H1 (cell line): ENCODE results near the gene GOLGA8Q. TPM values are rescaled to one million over a fixed set of nuclear protein-coding genes. Genes with fewer than 3 reads are reported as not detected.
"Not testable (repeated sequence)": the region's sequence is repeated elsewhere in the genome, so short reads cannot be mapped to it uniquely, and the experiment has no call there.

Experiments
- CTCF ChIA-PET: fragments of 300-600 bp; sonication (Branson Sonifier 250); formaldehyde crosslinking; loops from one replicate; lab custom pipeline; 2021; ENCODE audit not compliant: partially characterized antibody; lab: Charles Lee
- POLR2A ChIA-PET: fragments of 300-600 bp; sonication (Branson Sonifier 250); formaldehyde crosslinking; loops from one replicate; lab custom pipeline; 2021; ENCODE audit warnings: inconsistent platforms; ENCODE audit not compliant: partially characterized antibody; lab: Charles Lee
- DNase-seq, 2 experiments: peaks; one replicate each; pipeline versions ENCODE4 v3.0.0 to v3.0.0-alpha.2; 2010 to 2022; ENCODE audit warnings: low spot score in 2 of 2, low read depth in 1 of 2, mixed read lengths in 1 of 2
- FAIRE-seq: peaks from 2 replicates; lab custom pipeline; 2011; peaks lifted over from hg19 to GRCh38; lab: Jason Lieb, UNC
- H2AFZ ChIP-seq: 2 replicates; pipeline ENCODE4 v1.8.1; 2012; ENCODE audit warnings: low read length, inconsistent platforms
- H2AK5ac ChIP-seq: 2 replicates; pipeline ENCODE4 v1.6.1; 2013; ENCODE audit warnings: low read depth, low read length
- H2BK120ac ChIP-seq: replicated peaks from 2 replicates; pipeline ENCODE3; 2013; ENCODE audit warnings: low read depth, low read length, inconsistent platforms
- H2BK12ac ChIP-seq: 2 replicates; pipeline ENCODE4 v1.6.1; 2013; ENCODE audit warnings: low read depth, low read length
- H2BK15ac ChIP-seq: 2 replicates; pipeline ENCODE4 v1.6.1; 2013; ENCODE audit warnings: low read length
- H2BK20ac ChIP-seq: 2 replicates; pipeline ENCODE4 v1.6.1; 2013; ENCODE audit warnings: low read length
- H2BK5ac ChIP-seq: 2 replicates; pipeline ENCODE4 v1.6.1; 2013; ENCODE audit warnings: low read depth, low read length
- H3K14ac ChIP-seq: 2 replicates; pipeline ENCODE4 v1.6.1; 2013; ENCODE audit warnings: inconsistent platforms; ENCODE audit not compliant: insufficient read length
- H3K18ac ChIP-seq: 2 replicates; pipeline ENCODE4 v1.6.1; 2013; ENCODE audit warnings: low read length; ENCODE audit errors: extremely low read depth
- H3K23ac ChIP-seq: 2 replicates; pipeline ENCODE4 v1.6.1; 2013; ENCODE audit warnings: inconsistent platforms; ENCODE audit not compliant: insufficient read length
- H3K23me2 ChIP-seq: 2 replicates; pipeline ENCODE4 v1.6.1; 2013; ENCODE audit warnings: low read depth, low read length
- H3K27ac ChIP-seq: 2 replicates; pipeline ENCODE4 v1.6.1; 2011; ENCODE audit warnings: low read depth, low read length, inconsistent platforms
- H3K27me3 ChIP-seq, 4 experiments: replicated peaks in 1 of 4; 1 replicate in 1 of 4; 2 replicates in 3 of 4; pipeline versions ENCODE4 v1.6.1 to v1.8.1; 2011 to 2013; ENCODE audit warnings: low read length in 3 of 4, mild to moderate bottlenecking in 3 of 4, inconsistent platforms in 2 of 4, mixed read lengths in 2 of 4, moderate library complexity in 1 of 4; ENCODE audit not compliant: control insufficient read depth in 3 of 4, insufficient read depth in 3 of 4; ENCODE audit errors: extremely low read depth in 1 of 4
- H3K36me3 ChIP-seq, 4 experiments: 2 replicates each; pipeline versions ENCODE4 v1.6.1 to v1.8.1; 2011 to 2013; ENCODE audit warnings: mild to moderate bottlenecking in 4 of 4, low read length in 3 of 4, moderate library complexity in 2 of 4, control low read depth in 1 of 4, inconsistent platforms in 1 of 4; ENCODE audit not compliant: insufficient read depth in 4 of 4, control insufficient read depth in 2 of 4
- H3K4ac ChIP-seq: replicated peaks from 2 replicates; pipeline ENCODE3; 2013; ENCODE audit warnings: low read length, low read depth, mixed read lengths, inconsistent platforms; ENCODE audit not compliant: insufficient read length
- H3K4me1 ChIP-seq, 4 experiments: replicated peaks in 1 of 4; 1 replicate in 1 of 4; 2 replicates in 3 of 4; pipeline versions ENCODE4 v1.6.1 to v1.8.1; 2011 to 2013; ENCODE audit warnings: low read length in 3 of 4, inconsistent platforms in 2 of 4, mixed read lengths in 1 of 4; ENCODE audit not compliant: insufficient read depth in 4 of 4, control insufficient read depth in 3 of 4
- H3K4me2 ChIP-seq, 2 experiments: 2 replicates each; pipeline versions ENCODE4 v1.6.1 to v1.8.1; 2011 to 2013; ENCODE audit warnings: low read depth in 2 of 2, low read length in 2 of 2, control low read depth in 1 of 2, inconsistent platforms in 1 of 2, mild to moderate bottlenecking in 1 of 2; ENCODE audit not compliant: insufficient read depth in 1 of 2
- H3K4me3 ChIP-seq, 4 experiments: fragments of 200-600, 300-600 bp in 1 of 4; sonication (generic), shearing (Covaris generic), sonication (Bioruptor Twin) in 1 of 4; 2 replicates each; pipeline versions ENCODE4 v1.5.1 to v1.8.1; 2011 to 2016; ENCODE audit warnings: low read length in 4 of 4, low read depth in 3 of 4, control low read depth in 2 of 4, inconsistent platforms in 2 of 4, mild to moderate bottlenecking in 2 of 4, mixed read lengths in 1 of 4, moderate library complexity in 1 of 4; ENCODE audit not compliant: insufficient read depth in 2 of 4; ENCODE audit errors: extremely low read depth in 1 of 4
- H3K56ac ChIP-seq: replicated peaks from 2 replicates; pipeline ENCODE3; 2013; ENCODE audit warnings: low read depth, mild to moderate bottlenecking, mixed read lengths, low read length, inconsistent platforms; ENCODE audit not compliant: insufficient read length
- H3K79me1 ChIP-seq: 2 replicates; pipeline ENCODE4 v1.6.1; 2013; ENCODE audit warnings: low read depth, low read length, control low read depth
- H3K79me2 ChIP-seq, 2 experiments: 2 replicates each; pipeline versions ENCODE4 v1.6.1 to v1.8.1; 2012 to 2013; ENCODE audit warnings: low read length in 2 of 2, mild to moderate bottlenecking in 2 of 2, inconsistent platforms in 1 of 2; ENCODE audit not compliant: insufficient read depth in 2 of 2, control insufficient read depth in 1 of 2
- H3K9ac ChIP-seq, 4 experiments: replicated peaks in 1 of 4; 1 replicate in 1 of 4; 2 replicates in 3 of 4; pipeline versions ENCODE4 v1.6.1 to v1.8.1; 2011 to 2013; ENCODE audit warnings: low read depth in 3 of 4, low read length in 3 of 4, control low read depth in 2 of 4, mild to moderate bottlenecking in 2 of 4, moderate library complexity in 2 of 4, inconsistent platforms in 1 of 4; ENCODE audit errors: extremely low read depth in 1 of 4
- H3K9me3 ChIP-seq, 2 experiments: 2 replicates each; pipeline versions ENCODE4 v1.6.1 to v1.8.1; 2012 to 2013; ENCODE audit warnings: mild to moderate bottlenecking in 2 of 2, moderate library complexity in 2 of 2, control low read depth in 1 of 2, inconsistent platforms in 1 of 2, low read depth in 1 of 2, low read length in 1 of 2, mixed read lengths in 1 of 2; ENCODE audit not compliant: insufficient read depth in 2 of 2
- H4K20me1 ChIP-seq, 2 experiments: replicated peaks in 1 of 2; 2 replicates each; pipeline versions ENCODE3 to v1.8.1; 2011 to 2013; ENCODE audit warnings: inconsistent platforms in 2 of 2, low read length in 2 of 2, mild to moderate bottlenecking in 1 of 2; ENCODE audit not compliant: insufficient read depth in 2 of 2, control insufficient read depth in 1 of 2
- H4K5ac ChIP-seq: 2 replicates; pipeline ENCODE4 v1.6.1; 2013; ENCODE audit warnings: low read length, low read depth, mixed read lengths, inconsistent platforms; ENCODE audit not compliant: insufficient read length
- H4K8ac ChIP-seq: 2 replicates; pipeline ENCODE4 v1.8.0; 2013; ENCODE audit warnings: mild to moderate bottlenecking, moderate library complexity, low read length, inconsistent platforms; ENCODE audit not compliant: insufficient read depth; ENCODE audit errors: extremely low read depth
- H4K91ac ChIP-seq: replicated peaks from 2 replicates; pipeline ENCODE3; 2013; ENCODE audit warnings: low read length, mixed read lengths, inconsistent platforms; ENCODE audit not compliant: insufficient read length
- WGBS, 2 experiments: shearing (Covaris generic) in 1 of 2; methylation state at CpG; one replicate each; pipeline versions ENCODE4 v1.1.6 to v1.1.7; 2013 to 2015; ENCODE audit warnings: low lambda C conversion rate in 2 of 2, mixed read lengths in 2 of 2, inconsistent platforms in 1 of 2, low coverage in 1 of 2, missing lambda C conversion rate in 1 of 2; ENCODE audit not compliant: insufficient replicate concordance in 2 of 2, insufficient coverage in 1 of 2, insufficient read length in 1 of 2; ENCODE audit errors: extremely low coverage in 1 of 2, missing lambda C conversion rate in 1 of 2; 5-methylcytosine and 5-hydroxymethylcytosine counted together
- long read RNA-seq, 2 experiments: library from RNA in 1 of 2; library from capped mRNA in 1 of 2; stranded (forward); transcript quantifications; one replicate each; pipeline ENCODE4 v2.0.0, GENCODE V29; 2021; ENCODE audit warnings: inconsistent platforms in 1 of 2
- polyA minus RNA-seq, 3 experiments: library from RNA; depleted of rRNA, polyadenylated mRNA; stranded (reverse); fragments of >200 nt; gene quantifications; 1 replicate in 2 of 3; 2 replicates in 1 of 3; pipeline ENCODE4 v1.2.3, GENCODE V29; 2011
- polyA plus RNA-seq, 7 experiments: library from polyadenylated mRNA; depleted of rRNA in 3 of 7; stranded (reverse) in 5 of 7; unstranded in 2 of 7; fragments of >200 nt in 5 of 7; fragments of 200-250 nt in 2 of 7; gene quantifications; 1 replicate in 5 of 7; 2 replicates in 1 of 7; 4 replicates in 1 of 7; pipeline versions ENCODE4 v1.2.1 to v1.2.3, GENCODE V29; 2011 to 2013; ENCODE audit warnings: missing spikeins in 2 of 7, mixed read lengths in 2 of 7
- total RNA-seq: library from RNA; stranded (reverse); fragmentation: NEBNext Ultra II Directional; extraction: Animal tissue kit (Norgen Biotek cat#: 25700); gene quantifications from 2 replicates; pipeline ENCODE4 v1.2.1, GENCODE V29; 2021

GOLGA8Q gene
- total RNA-seq (not detected in 2 replicates), polyA plus RNA-seq (2011; rRNA removed) (not detected in 2 replicates), polyA minus RNA-seq (2011; rRNA and poly(A)+ RNA removed) (0.12 TPM in 1 of 2 replicates, not detected in the other)
- polyA plus RNA-seq (2011; cell fraction: cytosol; rRNA removed) = not detected
- 0.21 TPM for polyA plus RNA-seq (2011; cell fraction: nucleus; rRNA removed)
- polyA plus RNA-seq (2012, experiment 1 of 2) = not detected in 4 replicates
- polyA plus RNA-seq (2012, experiment 2 of 2) = not detected
- polyA plus RNA-seq (2013, experiment 1 of 2) = not detected
- polyA plus RNA-seq (2013, experiment 2 of 2) = not detected
- not detected for polyA minus RNA-seq (2011; cell fraction: cytosol; rRNA and poly(A)+ RNA removed)
- polyA minus RNA-seq (2011; cell fraction: nucleus; rRNA and poly(A)+ RNA removed) = not detected
- long read RNA-seq, experiment 1 = 0 reads
- long read RNA-seq, experiment 2 = 0 reads

DNA sequence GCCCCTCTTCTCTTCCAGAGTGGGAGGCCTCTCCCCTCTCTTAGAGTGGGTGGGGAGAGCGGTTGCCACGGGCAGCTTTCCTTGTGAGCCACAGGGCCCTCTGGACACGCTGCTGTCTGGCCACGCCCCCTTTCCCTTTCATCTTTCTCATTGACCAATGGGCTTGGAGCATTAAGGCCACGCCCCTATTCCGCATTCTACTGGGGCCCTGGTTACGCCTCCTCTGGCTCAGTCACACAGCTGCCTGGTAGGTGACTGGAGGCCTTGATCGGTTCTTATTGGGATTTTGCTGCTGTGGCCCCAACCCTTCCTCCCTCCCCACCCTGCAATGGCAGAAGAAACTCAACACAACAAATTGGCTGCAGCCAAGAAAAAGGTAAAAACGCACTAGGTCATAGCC, at the start of gene GOLGA8Q:
Gene GOLGA8Q, plus strand, starts transcription at position 301 of the 400 bp plus-strand sequence. Its CDS starts 28 bp downstream, at position 329.
- H2AK5ac ChIP-seq, H2BK15ac ChIP-seq, H3K9ac ChIP-seq, H4K20me1 ChIP-seq, H3K79me1 ChIP-seq, H2BK12ac ChIP-seq, H3K4me2 ChIP-seq, H4K8ac ChIP-seq, H2BK120ac ChIP-seq, H3K9me3 ChIP-seq, H3K4me1 ChIP-seq, H2AFZ ChIP-seq, H3K23me2 ChIP-seq, H4K5ac ChIP-seq, H3K27me3 ChIP-seq, H3K23ac ChIP-seq, DNase-seq, CTCF ChIA-PET, H2BK5ac ChIP-seq, H4K91ac ChIP-seq, POLR2A ChIA-PET, FAIRE-seq, H2BK20ac ChIP-seq, H3K4me3 ChIP-seq, H3K56ac ChIP-seq, H3K18ac ChIP-seq, H3K14ac ChIP-seq, H3K4ac ChIP-seq, H3K27ac ChIP-seq, H3K36me3 ChIP-seq, H3K79me2 ChIP-seq: not testable (repeated sequence)
- WGBS, 2 experiments = no CpG with 5 or more reads among the region's 9 CpGs
